Measurements from ENCODE around the gene SHISA7.

DNA sequence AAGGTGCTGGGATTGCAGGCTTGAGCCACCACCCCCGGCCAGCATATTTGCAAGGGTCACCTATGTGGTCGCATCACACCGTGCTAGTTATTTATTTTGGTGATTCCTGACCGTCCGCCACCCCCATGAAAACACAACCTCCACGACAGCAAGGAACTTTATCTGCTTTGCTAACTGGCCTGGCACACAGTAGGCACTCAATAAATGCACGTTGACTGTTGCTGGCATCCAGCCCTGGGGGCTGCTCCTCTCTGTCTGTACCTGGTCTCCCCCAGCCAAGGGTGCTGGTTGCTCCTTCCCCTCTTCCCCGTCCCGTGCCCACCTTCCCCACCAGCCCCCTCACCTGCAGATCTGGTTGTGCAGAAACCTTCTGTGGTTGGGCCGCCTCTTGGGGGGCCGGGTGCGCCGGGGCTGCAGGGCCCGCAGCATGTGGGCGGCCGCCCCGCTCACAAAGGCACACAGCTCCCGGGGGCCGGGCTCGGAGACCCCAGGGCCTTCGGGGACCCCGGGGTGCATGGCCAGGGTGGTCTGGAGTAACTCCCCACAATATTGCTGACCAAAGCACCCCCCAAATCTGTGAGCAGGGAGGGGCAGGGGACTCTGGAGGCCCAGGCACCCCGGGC lies 21.1 kb upstream of the SHISA7 start:
- TF ChIP-seq ZFP41 (tag by site-specific recombination; IDR thresholded peaks at IDR 0.05; ENCODE audit: borderline replicate concordance), result no peak
- no peak for TF ChIP-seq ZNF423 (tag by site-specific recombination; IDR thresholded peaks at IDR 0.05)
- no peak for TF ChIP-seq ZNF624 (tag by site-specific recombination; IDR thresholded peaks at IDR 0.05)
- TF ChIP-seq, protein P1, sequence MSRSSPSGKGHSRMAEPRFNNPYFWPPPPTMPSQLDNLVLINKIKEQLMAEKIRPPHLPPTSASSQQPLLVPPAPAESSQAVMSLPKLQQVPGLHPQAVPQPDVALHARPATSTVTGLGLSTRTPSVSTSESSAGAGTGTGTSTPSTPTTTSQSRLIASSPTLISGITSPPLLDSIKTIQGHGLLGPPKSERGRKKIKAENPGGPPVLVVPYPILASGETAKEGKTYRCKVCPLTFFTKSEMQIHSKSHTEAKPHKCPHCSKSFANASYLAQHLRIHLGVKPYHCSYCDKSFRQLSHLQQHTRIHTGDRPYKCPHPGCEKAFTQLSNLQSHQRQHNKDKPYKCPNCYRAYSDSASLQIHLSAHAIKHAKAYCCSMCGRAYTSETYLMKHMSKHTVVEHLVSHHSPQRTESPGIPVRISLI (tag by site-specific recombination; IDR thresholded peaks at IDR 0.05), result no peak
- no peak for TF ChIP-seq CTCF (tag by site-specific recombination; IDR thresholded peaks at IDR 0.05)
- no peak for TF ChIP-seq ZNF121 (tag by site-specific recombination; IDR thresholded peaks at IDR 0.05)
- TF ChIP-seq ZBTB48 (tag by site-specific recombination; IDR thresholded peaks at IDR 0.05), result no peak
- no peak for TF ChIP-seq ZNF629 (tag by site-specific recombination; IDR thresholded peaks at IDR 0.05)
- no peak for TF ChIP-seq REPIN1 (tag by site-specific recombination; IDR thresholded peaks at IDR 0.05; ENCODE audit: low read depth)
